Keratinocyte (primary cell): ENCODE results near the gene IGF1R.

Experiments
- EZH2 ChIP-seq: IDR thresholded peaks from one replicate; pipeline ENCODE4 v1.6.1; 2012; ENCODE audit warnings: inconsistent platforms, mild to moderate bottlenecking, low read length, moderate library complexity
- TF ChIP-seq, protein P1 (sequence below), 3 experiments: IDR thresholded peaks in 1 of 3; conservative IDR thresholded peaks in 1 of 3; optimal IDR thresholded peaks in 1 of 3; 2 replicates in 2 of 3; 3 replicates in 1 of 3; pipeline versions ENCODE3 to v1.5.1; 2011; ENCODE audit warnings: low read length in 3 of 3, mild to moderate bottlenecking in 3 of 3, moderate library complexity in 2 of 3, control low read depth in 1 of 3, inconsistent platforms in 1 of 3; ENCODE audit not compliant: insufficient read depth in 2 of 3; ENCODE audit errors: extremely low read depth in 1 of 3

DNA sequence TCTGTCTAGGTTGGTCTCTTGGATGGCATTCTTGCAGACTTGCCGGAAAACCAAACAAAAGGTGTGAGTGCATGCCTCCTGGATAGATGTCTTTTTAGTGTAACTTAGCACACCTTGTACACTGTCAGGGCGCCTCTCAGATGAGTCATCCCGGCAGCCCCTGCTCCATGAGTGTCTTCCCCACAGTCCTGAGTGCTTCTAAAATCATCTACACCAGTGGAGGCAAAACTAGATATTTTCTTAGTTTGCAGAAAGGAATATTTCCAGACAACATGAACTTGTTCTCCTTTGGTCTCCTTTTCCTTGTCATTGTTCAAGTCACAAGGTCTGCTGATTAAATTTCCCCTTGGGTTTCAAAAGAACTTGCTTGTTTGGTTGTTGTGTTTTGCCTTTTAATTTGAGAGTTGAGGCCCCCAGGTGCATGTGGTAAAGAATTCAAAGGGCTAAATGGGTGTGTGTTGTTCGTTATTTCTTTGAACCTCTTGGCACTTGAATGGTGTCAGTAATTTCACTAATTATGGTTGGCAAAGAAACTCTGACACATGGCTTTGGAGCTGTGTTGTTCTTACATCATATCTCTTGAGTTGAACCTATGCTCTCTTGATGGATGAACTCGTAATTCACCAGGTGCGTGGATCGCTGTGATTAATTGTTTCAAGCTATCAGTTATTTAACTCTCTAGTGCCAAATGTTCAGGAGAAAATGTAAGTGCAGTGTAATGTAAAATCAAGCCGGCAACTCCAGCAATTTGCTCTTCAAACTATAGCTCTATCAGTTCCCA is 98.2 kb downstream of the IGF1R start:
- TF ChIP-seq, protein P1, sequence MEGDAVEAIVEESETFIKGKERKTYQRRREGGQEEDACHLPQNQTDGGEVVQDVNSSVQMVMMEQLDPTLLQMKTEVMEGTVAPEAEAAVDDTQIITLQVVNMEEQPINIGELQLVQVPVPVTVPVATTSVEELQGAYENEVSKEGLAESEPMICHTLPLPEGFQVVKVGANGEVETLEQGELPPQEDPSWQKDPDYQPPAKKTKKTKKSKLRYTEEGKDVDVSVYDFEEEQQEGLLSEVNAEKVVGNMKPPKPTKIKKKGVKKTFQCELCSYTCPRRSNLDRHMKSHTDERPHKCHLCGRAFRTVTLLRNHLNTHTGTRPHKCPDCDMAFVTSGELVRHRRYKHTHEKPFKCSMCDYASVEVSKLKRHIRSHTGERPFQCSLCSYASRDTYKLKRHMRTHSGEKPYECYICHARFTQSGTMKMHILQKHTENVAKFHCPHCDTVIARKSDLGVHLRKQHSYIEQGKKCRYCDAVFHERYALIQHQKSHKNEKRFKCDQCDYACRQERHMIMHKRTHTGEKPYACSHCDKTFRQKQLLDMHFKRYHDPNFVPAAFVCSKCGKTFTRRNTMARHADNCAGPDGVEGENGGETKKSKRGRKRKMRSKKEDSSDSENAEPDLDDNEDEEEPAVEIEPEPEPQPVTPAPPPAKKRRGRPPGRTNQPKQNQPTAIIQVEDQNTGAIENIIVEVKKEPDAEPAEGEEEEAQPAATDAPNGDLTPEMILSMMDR (optimal IDR thresholded peaks at IDR 0.05 in 1 of 3, IDR thresholded peaks at IDR 0.05 in 1 of 3, conservative IDR thresholded peaks at IDR 0.05 in 1 of 3; ENCODE audit: extremely low read depth in 1 of 3, insufficient read depth in 2 of 3, low read length in 3 of 3): no peak
- no peak for TF ChIP-seq EZH2
